Body of pancreas (tissue), 4 donors: ENCODE measurements around the gene TWF2. TPM values are rescaled to one million over a fixed set of nuclear protein-coding genes. Genes with fewer than 3 reads are reported as not detected.

ENCODE experiments used
- ATAC-seq: fragments of 150-250 bp; one replicate; pipeline ENCODE4 v1.9.1; 2016
- DNase-seq, 4 donors: peaks; one replicate each; pipeline ENCODE4 v3.0.0-alpha.2; 2019
- H3K27ac ChIP-seq, 4 donors: fragments of 200-600 bp; sonication (generic); 1 replicate in 3 of 4; 2 replicates in 1 of 4; pipeline versions ENCODE4 v1.5.1 to v1.6.1; 2016 to 2019; ENCODE audit warnings: mild to moderate bottlenecking in 1 of 4, mixed read lengths in 1 of 4, moderate library complexity in 1 of 4
- H3K27me3 ChIP-seq, 2 donors: fragments of 200-600 bp; sonication (generic); one replicate each; pipeline ENCODE4 v1.6.0; 2016; ENCODE audit warnings: mild to moderate bottlenecking in 1 of 2
- H3K36me3 ChIP-seq, 2 donors: fragments of 200-600 bp; sonication (generic); replicated peaks in 1 of 2; 2 replicates each; pipeline ENCODE4 v1.5.1; 2016; ENCODE audit warnings: low read depth in 2 of 2; ENCODE audit not compliant: insufficient read depth in 1 of 2
- H3K4me1 ChIP-seq: fragments of 200-600 bp; sonication (generic); one replicate; pipeline ENCODE4 v1.6.0; 2016
- H3K4me3 ChIP-seq, 2 donors: fragments of 200-600 bp; sonication (generic); 1 replicate in 1 of 2; 2 replicates in 1 of 2; pipeline ENCODE4 v1.5.1; 2016 to 2019
- H3K9me3 ChIP-seq, 3 donors: fragments of 200-600 bp; sonication (generic); 1 replicate in 2 of 3; 2 replicates in 1 of 3; pipeline ENCODE4 v1.5.1; 2016
- POLR2A ChIP-seq, 3 donors: fragments of 450-650 bp; IDR thresholded peaks; one replicate each; pipeline ENCODE4 v1.6.1; 2016; ENCODE audit warnings: antibody characterized with exemption in 3 of 3, mild to moderate bottlenecking in 2 of 3
- WGBS, 2 donors: methylation state at CpG; one replicate each; pipeline ENCODE4 v1.1.5; 2017; 5-methylcytosine and 5-hydroxymethylcytosine counted together
- intact Hi-C: fragments of 100-400 bp; cut with DNase I; formaldehyde crosslinking; loops from one replicate; pipeline ENCODE4 v1.15.1; 2023
- total RNA-seq, 2 donors: library from RNA; depleted of rRNA; stranded (reverse); fragments of >200 nt; gene quantifications; one replicate each; pipeline ENCODE4 v1.1.0, GENCODE V29; 2016
- TF ChIP-seq, protein P1 (sequence below), 7 experiments: fragments of 450-650 bp in 4 of 7; fragments of 200-600 bp in 3 of 7; sonication (generic) in 3 of 7; IDR thresholded peaks; one replicate each; pipeline ENCODE4 v1.5.1; 2016 to 2019; ENCODE audit warnings: antibody characterized with exemption in 7 of 7

The TWF2 gene
- total RNA-seq, 2 donors from 2014 or later, result 26.7 to 35.8 TPM

DNA sequence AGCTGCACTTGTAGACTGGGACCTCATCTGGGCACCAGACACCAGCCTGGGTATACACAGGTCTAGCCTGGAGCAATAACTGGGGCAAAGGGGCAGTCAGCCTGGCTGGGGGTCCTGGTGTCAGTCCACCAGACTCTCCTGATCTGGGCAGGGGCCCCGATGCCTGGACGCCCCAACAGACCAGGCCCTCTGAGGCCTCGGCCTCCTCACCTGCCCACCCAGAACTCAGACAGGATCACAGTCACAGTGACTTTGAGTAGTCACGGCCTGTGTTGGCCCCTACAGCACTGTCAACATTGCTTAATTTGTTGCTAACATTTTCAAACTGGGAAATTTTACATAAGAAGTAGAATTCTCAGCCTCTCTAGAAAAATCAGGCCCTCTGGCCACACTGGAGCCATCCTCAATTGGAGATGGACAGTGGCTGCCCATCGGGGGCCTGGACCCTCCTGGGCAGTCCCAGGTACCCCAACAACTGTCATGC is 5.8 kb downstream of the TWF2 start:
- intact Hi-C loops, result loop anchor here (5.0 kb wide), 1 partner anchor 114 kb away; no protein-coding TSS in a partner anchor
- TF ChIP-seq, protein P1, sequence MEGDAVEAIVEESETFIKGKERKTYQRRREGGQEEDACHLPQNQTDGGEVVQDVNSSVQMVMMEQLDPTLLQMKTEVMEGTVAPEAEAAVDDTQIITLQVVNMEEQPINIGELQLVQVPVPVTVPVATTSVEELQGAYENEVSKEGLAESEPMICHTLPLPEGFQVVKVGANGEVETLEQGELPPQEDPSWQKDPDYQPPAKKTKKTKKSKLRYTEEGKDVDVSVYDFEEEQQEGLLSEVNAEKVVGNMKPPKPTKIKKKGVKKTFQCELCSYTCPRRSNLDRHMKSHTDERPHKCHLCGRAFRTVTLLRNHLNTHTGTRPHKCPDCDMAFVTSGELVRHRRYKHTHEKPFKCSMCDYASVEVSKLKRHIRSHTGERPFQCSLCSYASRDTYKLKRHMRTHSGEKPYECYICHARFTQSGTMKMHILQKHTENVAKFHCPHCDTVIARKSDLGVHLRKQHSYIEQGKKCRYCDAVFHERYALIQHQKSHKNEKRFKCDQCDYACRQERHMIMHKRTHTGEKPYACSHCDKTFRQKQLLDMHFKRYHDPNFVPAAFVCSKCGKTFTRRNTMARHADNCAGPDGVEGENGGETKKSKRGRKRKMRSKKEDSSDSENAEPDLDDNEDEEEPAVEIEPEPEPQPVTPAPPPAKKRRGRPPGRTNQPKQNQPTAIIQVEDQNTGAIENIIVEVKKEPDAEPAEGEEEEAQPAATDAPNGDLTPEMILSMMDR (IDR thresholded peaks at IDR 0.05), result no peak
- no peak for TF ChIP-seq POLR2A (IDR thresholded peaks at IDR 0.05)
- H3K27me3 ChIP-seq, result no peaks in the 10 kb centered on the region
- no peak overlapping the region for H3K27ac ChIP-seq
- WGBS, 2 donors, result 60 to 76% methylated on average over 1 to 4 of the region's 5 CpGs
- ATAC-seq (no peak), DNase-seq (no peak)
- H3K9me3 ChIP-seq, result no peaks in the 10 kb centered on the region
- no peak overlapping the region for H3K4me3 ChIP-seq
- peaks cover 21% of the 10 kb centered on the region for H3K4me1 ChIP-seq
- H3K36me3 ChIP-seq, result peaks cover 0 to 7% of the 10 kb centered on the region in 2 donors

- no peak for TF ChIP-seq POLR2A (IDR thresholded peaks at IDR 0.05)
- TF ChIP-seq, protein P1 (IDR thresholded peaks at IDR 0.05), result peak in 1 of 7 experiments; percentile 6
- Histone ChIP-seq H3K4me1 (peaks cover 14% of the 10 kb centered on the region), H3K9me3 (no peaks in the 10 kb centered on the region), H3K27me3 (no peaks in the 10 kb centered on the region), H3K4me3 (no peak overlapping the region), H3K27ac (no peak overlapping the region), H3K36me3 (peaks cover 0 to 7% of the 10 kb centered on the region in 2 donors)
- ATAC-seq (no peak), DNase-seq (no peak)
- intact Hi-C loops, result loop anchor here (5.0 kb wide), 1 partner anchor 115 kb away; no protein-coding TSS in a partner anchor
- 81 to 83% methylated on average over 12 to 28 of the region's 28 CpGs for WGBS, 2 donors
Measured at GRCh38 chr3:52232279-52233107, 6.5 kb downstream of the TWF2 start.

- peaks cover 0 to 7% of the 10 kb centered on the region in 2 donors for H3K36me3 ChIP-seq
- H3K27me3 ChIP-seq, result no peaks in the 10 kb centered on the region
- 54 to 74% methylated on average over 13 to 30 of the region's 34 CpGs for WGBS, 2 donors
- peaks cover 6% of the 10 kb centered on the region for H3K4me1 ChIP-seq
- TF ChIP-seq, protein P1 (IDR thresholded peaks at IDR 0.05), result peak; percentile 84 to 93 (median 89)
- no peak for TF ChIP-seq POLR2A (IDR thresholded peaks at IDR 0.05)
- intact Hi-C loops, result loop anchor here (5.0 kb wide), 1 partner anchor 116 kb away; no protein-coding TSS in a partner anchor
- DNase-seq, result peak; percentile 77 to 83 (median 82)
- H3K9me3 ChIP-seq, result no peaks in the 10 kb centered on the region
- H3K4me3 ChIP-seq, result no peak overlapping the region
- H3K27ac ChIP-seq, result no peak overlapping the region
- ATAC-seq, result peak; percentile 74
Measured at GRCh38 chr3:52231502-52232278, 7.3 kb downstream of the TWF2 start.

DNA sequence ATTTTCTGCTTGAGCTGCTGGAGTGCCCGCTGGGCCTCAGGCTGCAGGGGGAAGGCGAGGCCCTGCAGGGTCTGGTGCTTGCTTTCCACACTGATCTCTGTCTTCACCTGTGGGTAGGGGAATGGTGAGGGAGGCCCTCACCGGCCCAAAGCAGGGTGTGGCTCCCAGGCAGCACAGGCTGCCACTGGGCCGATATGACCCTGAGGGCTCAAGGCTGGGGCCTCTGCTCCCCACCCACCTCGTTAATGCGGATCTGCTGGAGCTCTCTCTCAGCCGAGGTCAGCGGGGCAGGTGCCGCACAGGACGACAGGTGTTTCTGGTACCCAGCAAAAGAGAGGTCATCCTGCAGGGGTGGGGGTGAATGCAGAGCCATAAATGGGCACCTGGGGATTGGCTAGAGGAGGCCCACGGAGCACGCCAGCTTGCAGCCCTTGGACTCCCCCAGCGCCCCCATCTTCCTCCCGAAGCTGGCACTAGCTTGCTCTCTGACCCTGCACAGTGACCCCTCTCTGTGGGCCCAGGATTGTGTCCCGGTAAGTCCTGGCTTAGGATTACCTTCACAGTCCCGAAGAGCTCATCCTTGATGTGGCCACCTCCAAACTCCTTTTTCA is 8.0 kb downstream of the TWF2 start:
- H3K9me3 ChIP-seq, result no peaks in the 10 kb centered on the region
- no peak overlapping the region for H3K4me3 ChIP-seq
- H3K27ac ChIP-seq, result no peak overlapping the region
- intact Hi-C loops, result loop anchor here (5.0 kb wide), 1 partner anchor 116 kb away; no protein-coding TSS in a partner anchor
- ATAC-seq (peak; percentile 5), DNase-seq (no peak)
- peaks cover 0 to 7% of the 10 kb centered on the region in 2 donors for H3K36me3 ChIP-seq
- no peaks in the 10 kb centered on the region for H3K27me3 ChIP-seq
- H3K4me1 ChIP-seq, result no peaks in the 10 kb centered on the region
- no peak for TF ChIP-seq POLR2A (IDR thresholded peaks at IDR 0.05)
- TF ChIP-seq, protein P1 (IDR thresholded peaks at IDR 0.05), result no peak
- WGBS, 2 donors, result 84 to 86% methylated on average over 13 to 16 of the region's 16 CpGs
